GM20000 (cell line): ENCODE data around the gene DNAJC7.

Experiments
- DNase-seq: peaks from one replicate; pipeline ENCODE4 v3.0.0; 2012; ENCODE audit warnings: low spot score
- TF ChIP-seq, protein P1 (sequence below): IDR thresholded peaks from 2 replicates; pipeline ENCODE4 v1.5.1; 2012; ENCODE audit warnings: mild to moderate bottlenecking, control low read depth; ENCODE audit errors: extremely low read depth, missing control alignments

Gene DNAJC7

DNA sequence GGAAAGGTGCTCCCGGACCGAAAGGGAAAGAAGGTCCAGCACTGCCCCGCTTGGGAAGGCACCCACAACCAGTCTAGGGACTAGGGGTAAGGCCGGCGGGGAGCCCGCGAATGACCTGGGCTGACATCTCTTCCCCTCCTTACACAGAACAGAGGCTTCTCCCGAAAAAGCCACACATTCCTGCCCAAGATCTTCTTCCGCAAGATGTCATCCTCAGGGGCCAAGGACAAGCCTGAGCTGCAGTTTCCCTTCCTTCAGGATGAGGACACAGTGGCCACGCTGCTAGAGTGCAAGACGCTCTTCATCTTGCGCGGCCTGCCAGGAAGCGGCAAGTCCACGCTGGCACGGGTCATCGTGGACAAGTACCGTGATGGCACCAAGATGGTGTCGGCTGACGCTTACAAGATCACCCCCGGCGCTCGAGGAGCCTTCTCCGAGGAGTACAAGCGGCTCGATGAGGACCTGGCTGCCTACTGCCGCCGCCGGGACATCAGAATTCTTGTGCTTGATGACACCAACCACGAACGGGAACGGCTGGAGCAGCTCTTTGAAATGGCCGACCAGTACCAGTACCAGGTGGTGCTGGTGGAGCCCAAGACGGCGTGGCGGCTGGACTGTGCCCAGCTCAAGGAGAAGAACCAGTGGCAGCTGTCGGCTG, 49.2 kb downstream of the DNAJC7 start:
- DNase-seq = no peak
- TF ChIP-seq, protein P1, sequence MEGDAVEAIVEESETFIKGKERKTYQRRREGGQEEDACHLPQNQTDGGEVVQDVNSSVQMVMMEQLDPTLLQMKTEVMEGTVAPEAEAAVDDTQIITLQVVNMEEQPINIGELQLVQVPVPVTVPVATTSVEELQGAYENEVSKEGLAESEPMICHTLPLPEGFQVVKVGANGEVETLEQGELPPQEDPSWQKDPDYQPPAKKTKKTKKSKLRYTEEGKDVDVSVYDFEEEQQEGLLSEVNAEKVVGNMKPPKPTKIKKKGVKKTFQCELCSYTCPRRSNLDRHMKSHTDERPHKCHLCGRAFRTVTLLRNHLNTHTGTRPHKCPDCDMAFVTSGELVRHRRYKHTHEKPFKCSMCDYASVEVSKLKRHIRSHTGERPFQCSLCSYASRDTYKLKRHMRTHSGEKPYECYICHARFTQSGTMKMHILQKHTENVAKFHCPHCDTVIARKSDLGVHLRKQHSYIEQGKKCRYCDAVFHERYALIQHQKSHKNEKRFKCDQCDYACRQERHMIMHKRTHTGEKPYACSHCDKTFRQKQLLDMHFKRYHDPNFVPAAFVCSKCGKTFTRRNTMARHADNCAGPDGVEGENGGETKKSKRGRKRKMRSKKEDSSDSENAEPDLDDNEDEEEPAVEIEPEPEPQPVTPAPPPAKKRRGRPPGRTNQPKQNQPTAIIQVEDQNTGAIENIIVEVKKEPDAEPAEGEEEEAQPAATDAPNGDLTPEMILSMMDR = no peak

DNA sequence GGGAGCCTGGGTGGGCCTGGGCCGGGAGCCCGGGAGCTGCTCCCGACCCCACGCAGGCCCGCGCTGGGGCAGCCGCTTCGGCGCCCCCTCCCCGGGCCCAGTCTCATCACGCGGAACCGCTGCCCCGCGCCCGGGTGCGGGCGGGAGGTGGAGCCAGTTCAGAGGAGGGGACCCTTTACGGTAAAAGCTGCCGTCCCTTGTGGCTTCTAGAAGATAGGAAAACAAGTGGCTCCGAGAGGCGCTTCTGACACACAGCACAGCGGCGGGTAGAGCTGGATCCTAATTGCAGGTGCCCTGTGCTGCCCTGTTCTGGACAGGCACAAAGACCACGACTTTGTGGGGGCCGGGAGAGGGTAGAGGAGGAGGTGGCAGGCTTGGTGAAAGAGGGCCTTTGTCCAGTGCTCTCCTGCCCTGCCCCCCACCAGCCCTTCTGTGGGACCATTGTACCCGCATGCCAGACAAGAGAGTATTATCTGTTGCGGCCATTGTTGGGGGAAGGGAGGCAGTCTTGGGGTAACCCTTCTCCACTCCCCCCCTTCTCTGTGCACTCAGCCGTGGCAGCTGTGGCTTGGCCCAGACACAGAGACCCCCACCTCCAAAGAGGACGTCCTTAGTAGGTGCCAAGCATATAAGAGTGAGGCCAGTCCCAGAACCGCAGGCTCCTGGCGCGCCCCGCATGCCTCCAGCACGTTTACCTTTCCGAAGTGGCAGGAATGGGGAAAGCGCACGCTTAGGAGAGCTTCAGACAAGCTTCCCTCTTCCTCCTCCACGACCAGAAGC, 49.9 kb downstream of the DNAJC7 start:
- no peak for DNase-seq

DNA sequence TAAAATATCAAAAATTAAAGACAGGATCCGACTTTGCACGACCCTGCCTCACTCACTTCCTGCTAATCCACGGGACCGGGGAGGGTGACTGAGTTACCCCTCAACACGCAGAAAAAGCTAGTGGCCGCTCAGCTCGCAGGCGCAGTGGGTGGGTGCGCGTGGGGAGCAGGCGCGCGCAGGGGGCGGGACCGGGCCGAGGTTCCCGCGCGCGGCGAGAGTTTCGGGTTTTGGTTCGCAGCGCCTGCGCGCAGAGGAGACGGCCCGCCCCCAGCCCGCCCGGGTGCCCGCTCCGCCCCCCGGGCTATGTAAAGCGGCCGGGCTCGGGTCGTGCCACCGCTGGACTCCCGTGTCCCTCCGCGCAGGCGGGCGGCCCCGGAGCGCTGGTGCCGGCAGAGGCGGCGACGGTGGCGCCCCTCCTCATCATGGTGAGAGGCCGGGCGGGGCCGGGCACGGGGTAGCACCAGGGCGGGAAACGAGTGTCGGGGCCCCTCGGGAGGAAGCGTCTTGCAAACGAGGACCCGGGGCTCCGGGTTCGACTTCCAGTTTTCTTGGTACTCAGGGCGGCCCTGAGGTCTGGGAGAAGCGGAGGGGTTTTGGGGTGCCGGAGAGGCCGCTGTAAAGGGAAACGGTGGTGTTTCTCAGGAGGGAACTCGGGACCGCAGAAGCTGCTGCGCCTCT, 50.6 kb downstream of the DNAJC7 start, which contains the start of gene CNP:
Gene CNP, plus strand, starts transcription at position 333 of the 678 bp plus-strand sequence. Its CDS starts 90 bp downstream, at position 423.
- TF ChIP-seq, protein P1 = no peak
- DNase-seq = peak; percentile 98

More for the DNA sequence above, 49.9 kb downstream of the DNAJC7 start:
- TF ChIP-seq, protein P1 = no peak

DNA sequence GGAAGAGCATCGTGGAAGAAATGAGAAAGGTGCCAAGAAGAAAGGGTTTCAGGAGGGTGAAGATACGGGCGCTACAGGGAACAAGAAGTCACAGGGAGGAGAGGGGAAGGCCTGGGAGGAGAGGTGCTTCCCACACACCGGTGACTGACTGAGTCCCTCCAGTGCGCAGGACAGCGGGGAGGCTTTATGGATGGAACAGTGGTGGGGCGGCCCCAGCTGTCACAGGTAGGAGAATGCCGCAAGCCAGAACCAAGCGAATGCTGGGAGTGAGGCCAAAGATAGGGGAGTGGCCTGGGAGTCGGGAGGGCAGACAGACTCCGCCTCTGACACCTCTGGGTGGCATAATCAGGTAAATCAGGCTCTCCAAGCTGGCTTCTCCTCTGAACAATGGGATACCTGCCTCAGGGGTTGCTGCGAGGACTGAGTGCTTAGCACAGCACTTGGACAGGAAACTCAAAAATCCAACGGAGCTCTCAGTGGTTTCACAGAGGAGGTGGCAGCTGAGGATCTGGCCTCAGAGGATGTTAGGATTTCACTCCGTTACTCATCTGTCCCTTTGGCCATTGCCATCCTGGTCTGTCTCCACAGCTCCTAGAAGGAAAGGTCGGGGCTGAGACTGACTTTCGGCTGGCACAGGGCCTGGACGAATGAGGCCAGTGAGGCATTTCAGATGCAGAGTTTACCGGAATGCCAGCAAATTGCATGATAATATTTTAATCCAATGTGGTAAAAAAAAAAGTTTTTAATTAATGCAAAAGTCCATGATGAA, 51.4 kb downstream of the DNAJC7 start:
- TF ChIP-seq, protein P1 = no peak
- DNase-seq = peak; percentile 79

DNA sequence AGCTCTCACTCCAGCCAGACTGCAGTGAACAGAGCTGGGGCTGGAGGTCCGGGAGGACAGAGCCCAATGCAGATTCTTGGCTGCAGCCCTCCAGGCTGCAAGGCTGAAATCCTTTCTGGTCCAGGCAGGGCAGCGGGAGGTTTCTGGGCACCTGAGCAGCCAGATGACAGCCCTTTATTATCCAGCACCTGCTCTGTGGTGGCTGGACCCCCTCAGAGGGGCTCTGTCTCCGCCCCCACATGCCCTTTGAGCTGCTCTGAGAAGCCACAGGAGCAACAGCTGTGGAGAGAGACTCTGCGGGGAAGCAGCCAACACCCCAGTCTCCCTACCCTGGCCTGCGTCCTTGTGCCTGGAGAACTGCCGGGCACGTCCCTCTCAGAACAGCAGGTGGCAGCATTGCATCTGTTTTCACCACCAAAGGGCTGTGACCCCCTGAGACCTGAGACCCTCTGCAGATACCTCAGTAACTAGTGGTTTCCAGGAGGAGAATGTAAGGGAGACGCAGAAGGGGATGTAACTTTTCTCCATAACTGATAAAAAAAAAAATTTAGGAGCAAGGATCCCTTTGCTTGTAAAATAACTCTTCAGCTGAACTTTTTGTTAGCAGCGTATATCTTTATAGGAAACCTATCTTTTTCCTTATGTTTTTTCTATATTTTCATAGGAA, 54.3 kb downstream of the DNAJC7 start:
- TF ChIP-seq, protein P1 = peak; percentile 87
- DNase-seq = peak; percentile 83

DNA sequence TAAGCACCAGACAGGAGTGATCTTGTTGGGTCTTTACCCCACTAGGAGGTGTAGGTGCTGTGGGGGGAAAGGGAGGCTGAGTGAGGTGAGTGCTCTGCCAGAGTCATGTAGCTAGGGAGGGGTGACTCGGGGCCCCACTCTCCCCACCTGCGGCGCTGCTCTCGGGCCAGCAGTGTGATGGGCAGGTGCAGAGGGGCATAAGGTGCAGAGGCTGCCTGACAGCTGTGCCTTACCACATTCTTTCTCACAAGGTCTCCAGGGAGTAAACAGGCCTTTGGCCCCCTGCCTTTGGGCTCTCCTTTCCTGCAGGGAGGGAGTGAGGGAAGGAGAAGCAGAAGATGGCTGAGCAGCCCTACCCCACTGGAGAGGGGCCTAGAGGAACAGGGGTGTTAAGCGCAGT, 55.1 kb downstream of the DNAJC7 start:
- TF ChIP-seq, protein P1 = no peak
- no peak for DNase-seq
